Cerebellar cortex (tissue), 1 donor: ENCODE data around the gene HSPG2.

ENCODE experiments used
- DNase-seq: peaks from one replicate; pipeline ENCODE4 v3.0.0-alpha.2; 2015; ENCODE audit warnings: low spot score

HSPG2 gene

GRCh38 chr1:21898326-21899200 is 38.5 kb downstream of the HSPG2 start:
- no peak for DNase-seq

- DNase-seq = no peak
These were observed 39.3 kb downstream of the HSPG2 start for GRCh38 chr1:21897844-21898243.

DNA sequence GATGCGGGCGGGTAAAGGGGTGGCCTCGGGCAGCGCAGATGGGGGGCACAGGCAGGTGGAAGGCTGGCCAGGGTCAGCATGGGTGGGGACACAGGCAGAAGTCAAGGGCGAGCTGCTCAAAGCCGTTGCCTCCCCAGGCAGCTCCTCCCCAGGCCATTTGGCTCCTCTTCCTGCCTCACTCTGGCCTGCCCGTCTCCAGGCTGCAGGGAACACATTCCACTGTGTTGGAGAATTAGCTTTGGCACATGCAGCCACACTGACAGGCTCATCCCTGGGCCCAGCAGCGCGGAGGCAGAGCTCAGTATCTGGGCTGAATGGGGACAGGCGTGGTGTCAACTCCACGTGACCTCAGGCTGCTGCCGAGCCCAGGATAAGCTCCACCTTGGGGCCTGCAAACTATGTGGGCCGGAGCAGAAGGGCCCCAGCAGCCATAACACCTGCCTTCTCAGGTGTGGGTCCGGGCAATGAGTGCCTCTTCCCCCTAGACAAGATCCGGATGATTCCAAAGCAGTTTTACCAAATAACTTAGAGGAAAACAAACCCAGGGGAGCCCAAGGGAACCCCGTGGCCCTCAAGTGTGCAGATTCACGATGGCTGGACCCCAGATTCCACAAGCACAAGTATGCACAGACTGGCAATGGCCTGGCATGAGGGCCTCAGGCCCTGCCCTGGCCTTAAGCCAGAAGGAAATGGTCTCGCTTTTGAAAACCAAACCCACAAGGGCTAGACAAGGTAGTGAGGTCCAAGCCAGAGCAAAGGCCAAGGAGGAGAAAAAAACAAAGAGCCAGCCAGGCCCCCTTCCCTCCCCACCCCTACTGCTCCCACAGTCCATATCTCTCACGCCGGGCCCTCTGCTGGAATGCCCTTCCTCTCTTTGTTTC is 40.2 kb downstream of the HSPG2 start:
- no peak for DNase-seq

- no peak for DNase-seq
These were observed 41.1 kb downstream of the HSPG2 start for GRCh38 chr1:21896026-21896425.

DNA sequence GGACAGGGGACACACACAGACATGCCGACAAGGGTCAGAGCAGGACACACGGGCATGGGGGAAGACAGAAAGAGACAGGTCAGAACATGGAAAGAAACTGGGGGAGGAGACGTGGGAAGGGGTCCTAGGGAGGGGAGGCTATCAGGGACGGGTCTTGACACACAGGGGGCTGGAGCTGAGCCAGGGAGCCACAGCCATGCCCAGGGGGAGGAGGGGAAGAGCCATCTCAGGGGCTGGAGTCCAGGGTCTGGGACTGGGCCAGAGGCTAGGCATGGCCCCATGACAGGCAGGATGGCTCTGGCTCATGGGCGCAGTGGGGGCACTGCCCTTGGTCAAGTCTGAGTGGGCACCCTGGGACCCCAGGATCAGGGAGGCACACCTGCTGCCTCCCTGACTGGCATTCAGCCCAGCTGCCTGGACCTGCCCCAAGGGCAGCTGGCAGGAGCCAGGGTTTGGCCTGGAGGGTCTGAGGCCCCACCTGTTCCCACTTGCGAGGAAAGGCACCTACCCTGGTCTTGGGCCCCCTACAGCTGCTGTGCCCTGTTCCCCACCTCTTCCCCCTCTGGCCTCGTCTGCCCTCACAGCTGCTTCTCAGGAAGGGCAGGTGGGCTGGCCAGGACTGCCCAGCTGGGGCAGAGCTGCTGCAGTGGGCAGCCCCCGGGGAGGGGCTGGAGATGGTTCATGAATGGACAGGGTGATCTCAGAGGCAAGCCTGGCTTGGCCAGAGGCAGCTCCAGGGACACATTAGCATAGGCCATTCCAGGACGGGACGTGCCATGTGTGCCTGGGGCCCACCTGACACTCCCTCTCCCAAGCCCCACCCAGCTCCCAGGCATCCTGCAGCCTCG is 42.9 kb downstream of the HSPG2 start:
- no peak for DNase-seq

- no peak for DNase-seq
These were observed 43.9 kb downstream of the HSPG2 start for GRCh38 chr1:21893046-21893805.

- DNase-seq = no peak
These were observed 45.3 kb downstream of the HSPG2 start for GRCh38 chr1:21891621-21892479.

GRCh38 chr1:21891081-21891480 is 46.0 kb downstream of the HSPG2 start:
- DNase-seq = no peak

DNA sequence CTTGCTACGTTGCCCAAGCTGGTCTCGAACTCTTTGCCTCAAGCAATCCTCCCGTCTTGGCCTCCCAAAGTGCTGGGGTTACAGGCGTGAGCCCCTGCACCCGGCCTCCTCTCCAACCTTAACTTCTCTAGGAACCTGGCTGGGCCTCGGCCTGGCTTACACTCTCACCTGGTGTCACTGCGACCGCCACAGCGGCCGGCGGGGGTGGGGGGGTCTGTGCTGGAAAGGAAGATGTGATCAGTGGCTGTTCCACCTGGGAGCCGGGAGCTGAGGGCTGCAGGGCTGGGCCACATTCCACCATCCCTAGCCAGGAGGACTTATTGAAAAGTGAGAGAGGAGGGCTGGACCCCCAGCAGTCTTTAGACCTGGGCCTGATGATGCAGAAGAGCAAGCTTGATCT is 48.6 kb downstream of the HSPG2 start:
- no peak for DNase-seq

DNA sequence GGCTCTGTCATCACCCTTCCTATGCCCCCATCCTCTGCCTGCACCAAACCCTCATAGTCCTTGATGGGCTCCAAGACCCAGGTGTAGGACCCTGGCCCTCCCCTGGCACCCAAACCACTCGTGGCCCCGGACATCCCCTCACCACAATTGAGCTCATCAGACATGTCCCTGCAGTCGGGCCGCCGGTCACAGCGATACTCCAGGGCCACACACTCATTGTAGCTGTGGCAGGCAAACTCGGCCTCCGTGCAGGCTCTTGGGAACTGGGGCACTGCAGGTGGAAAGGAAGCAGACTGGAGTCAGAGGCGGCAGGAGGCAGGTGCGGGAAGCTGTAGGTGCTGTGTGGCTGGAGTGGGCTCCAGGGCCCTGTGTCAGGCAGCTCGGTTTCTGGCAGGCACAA is 49.3 kb downstream of the HSPG2 start:
- no peak for DNase-seq

DNA sequence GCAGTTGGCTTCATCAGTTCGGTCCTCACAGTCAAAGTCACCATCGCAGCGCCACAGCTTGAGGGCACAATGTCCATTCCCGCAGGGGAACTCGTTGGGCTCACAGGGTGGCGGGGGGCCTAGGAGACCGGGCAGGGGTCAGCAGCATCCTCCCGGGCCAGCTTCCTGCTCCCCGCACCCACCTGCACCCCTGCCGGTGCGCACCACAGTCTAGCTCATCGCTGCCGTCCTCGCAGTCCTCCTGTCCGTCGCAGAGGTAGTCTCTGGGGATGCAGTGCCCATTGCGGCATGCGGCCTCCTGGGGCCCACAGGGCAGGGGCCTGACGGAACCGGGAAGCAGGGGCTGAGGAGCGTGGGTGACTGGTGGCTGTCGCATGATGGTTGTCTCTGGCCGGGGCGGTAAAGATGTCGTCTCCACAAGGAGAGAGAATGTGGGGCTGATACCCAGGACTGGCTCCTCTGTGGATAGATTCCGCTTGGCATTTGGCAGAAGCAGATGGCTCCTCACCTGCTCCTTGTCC is 49.8 kb downstream of the HSPG2 start:
- DNase-seq = no peak

DNA sequence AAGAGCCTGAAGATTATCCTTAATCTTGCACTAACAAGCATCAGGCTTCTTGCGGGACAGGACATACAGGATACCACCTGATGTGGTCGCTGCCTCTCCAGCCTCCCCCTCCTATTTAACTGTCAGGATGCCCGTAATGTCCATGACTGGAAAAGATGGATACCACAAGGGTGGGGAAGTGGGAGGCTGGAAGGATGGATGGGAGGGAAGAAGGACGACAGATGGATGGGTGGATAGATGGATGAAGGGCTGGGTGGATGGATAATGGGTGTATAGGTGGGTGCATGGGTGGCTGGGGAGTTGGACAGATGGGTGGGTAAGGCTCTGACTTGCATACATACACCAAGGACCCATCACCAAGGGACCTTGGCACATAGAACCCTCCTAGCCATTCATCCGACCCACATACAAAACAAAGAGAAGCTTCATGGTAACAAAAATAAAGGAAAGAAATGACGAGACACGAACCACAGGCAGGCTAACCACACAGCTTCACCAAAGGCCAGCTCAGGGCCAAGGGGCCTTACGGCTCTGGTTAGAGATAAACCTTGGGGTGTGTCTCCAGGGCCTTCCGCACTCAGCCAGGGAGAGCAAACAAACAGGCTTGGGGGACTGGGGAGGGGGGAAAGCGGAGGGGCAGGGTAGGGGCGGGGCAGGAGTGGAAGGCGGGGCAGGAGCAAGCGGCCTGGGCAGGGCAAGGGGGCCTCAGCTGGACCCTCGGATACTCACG is 50.5 kb downstream of the HSPG2 start:
- no peak for DNase-seq

DNA sequence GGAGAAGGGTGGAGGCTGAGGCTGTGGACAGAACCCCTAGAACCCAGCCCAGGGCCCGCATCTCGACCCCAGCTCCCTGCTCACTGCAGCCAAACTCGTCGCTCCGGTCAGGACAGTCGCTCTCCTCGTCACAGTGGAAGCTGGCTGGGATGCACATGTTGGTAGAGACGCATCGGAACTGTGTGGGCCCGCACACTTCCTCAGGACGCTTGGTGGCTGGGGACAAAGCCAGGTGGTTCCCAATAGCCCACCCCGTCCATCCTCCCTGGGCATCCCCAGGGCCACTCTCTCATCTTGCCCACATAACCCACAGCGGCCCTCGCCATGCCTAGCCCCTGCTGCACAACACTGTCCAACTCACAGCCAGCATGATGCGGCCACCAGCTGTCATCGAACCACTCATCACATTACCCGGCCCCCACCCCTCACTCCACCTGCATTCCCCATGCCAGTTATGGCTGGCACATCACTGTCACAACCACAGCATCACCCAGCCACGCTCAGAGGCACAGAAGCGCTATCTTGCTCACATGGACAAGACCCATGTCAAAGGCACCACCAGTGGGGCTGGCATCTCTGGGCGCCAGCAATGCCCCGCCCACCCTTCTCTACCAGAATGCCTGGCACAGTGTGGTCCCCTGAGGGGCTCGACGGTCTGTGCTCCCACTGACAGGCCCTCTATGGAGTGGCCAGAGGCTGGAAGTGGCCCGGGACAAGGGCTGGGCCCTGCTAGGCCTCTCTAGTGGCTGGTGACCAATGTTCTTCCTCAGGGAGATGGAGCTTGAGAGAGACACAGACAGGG is 51.7 kb downstream of the HSPG2 start:
- DNase-seq = no peak

- DNase-seq = no peak
These were observed 52.5 kb downstream of the HSPG2 start for GRCh38 chr1:21884456-21885235.

GRCh38 chr1:21882721-21883415 is 54.2 kb downstream of the HSPG2 start:
- DNase-seq = no peak

- DNase-seq = no peak
These were observed 55.9 kb downstream of the HSPG2 start for GRCh38 chr1:21881250-21881649.

GRCh38 chr1:21880619-21880970 is 56.5 kb downstream of the HSPG2 start:
- DNase-seq = no peak
